Stimulated activated memory B cell treated with anti-CD40 and anti-IgM and Interleukin-4, amounts not matched to agents 10 μg/mL and 1 μg/mL and 100 μg/mL, for 72 hours (primary cell): Measurements from ENCODE around the gene CTSF.
"Not testable (repeated sequence)": the region's sequence is repeated elsewhere in the genome, so short reads cannot be mapped to it uniquely, and the experiment has no call there.

ENCODE experiments used
- ATAC-seq: fragments of 150-1000 bp; cut with Tn5 transposase; 2 replicates; pipeline ENCODE4 v1.10.0; 2021
- H3K27ac Mint-ChIP-seq: one replicate; pipeline ENCODE4 v1.8.0; 2022; ENCODE audit warnings: mild to moderate bottlenecking, mixed read lengths
- H3K27me3 Mint-ChIP-seq: one replicate; pipeline ENCODE4 v1.8.0; 2022; ENCODE audit warnings: mixed read lengths
- H3K36me3 Mint-ChIP-seq: one replicate; pipeline ENCODE4 v1.8.0; 2022; ENCODE audit warnings: mixed read lengths
- H3K4me1 Mint-ChIP-seq: one replicate; pipeline ENCODE4 v1.8.0; 2022; ENCODE audit warnings: mixed read lengths
- H3K4me3 Mint-ChIP-seq: one replicate; pipeline ENCODE4 v1.8.0; 2022; ENCODE audit warnings: mild to moderate bottlenecking, moderate library complexity, mixed read lengths
- H3K9me3 Mint-ChIP-seq: one replicate; pipeline ENCODE4 v1.8.0; 2022; ENCODE audit warnings: mixed read lengths

CTSF gene

GRCh38 chr11:66541892-66542291 is 26.5 kb downstream of the CTSF start:
- H3K27me3 Mint-ChIP-seq = no peaks in the 10 kb centered on the region
- H3K36me3 Mint-ChIP-seq = peaks cover 40% of the 10 kb centered on the region
- H3K27ac Mint-ChIP-seq = peak overlapping the region; percentile 80
- no peak for ATAC-seq
- no peaks in the 10 kb centered on the region for H3K9me3 Mint-ChIP-seq
- no peak overlapping the region for H3K4me3 Mint-ChIP-seq
- peaks cover 35% of the 10 kb centered on the region for H3K4me1 Mint-ChIP-seq

GRCh38 chr11:66540598-66540997 is 27.8 kb downstream of the CTSF start:
- H3K27ac Mint-ChIP-seq, H3K27me3 Mint-ChIP-seq, H3K9me3 Mint-ChIP-seq, H3K4me3 Mint-ChIP-seq, ATAC-seq: not testable (repeated sequence)
- peaks cover 38% of the 10 kb centered on the region for H3K4me1 Mint-ChIP-seq
- peaks cover 53% of the 10 kb centered on the region for H3K36me3 Mint-ChIP-seq

- H3K27ac Mint-ChIP-seq = no peak overlapping the region
- H3K9me3 Mint-ChIP-seq = no peaks in the 10 kb centered on the region
- H3K27me3 Mint-ChIP-seq = no peaks in the 10 kb centered on the region
- peaks cover 38% of the 10 kb centered on the region for H3K4me1 Mint-ChIP-seq
- peaks cover 60% of the 10 kb centered on the region for H3K36me3 Mint-ChIP-seq
- ATAC-seq = no peak
- no peak overlapping the region for H3K4me3 Mint-ChIP-seq
Measured at GRCh38 chr11:66539870-66540213, 28.6 kb downstream of the CTSF start.

- no peaks in the 10 kb centered on the region for H3K9me3 Mint-ChIP-seq
- H3K27ac Mint-ChIP-seq = no peak overlapping the region
- no peaks in the 10 kb centered on the region for H3K27me3 Mint-ChIP-seq
- H3K4me3 Mint-ChIP-seq = no peak overlapping the region
- peaks cover 60% of the 10 kb centered on the region for H3K36me3 Mint-ChIP-seq
- H3K4me1 Mint-ChIP-seq = peaks cover 35% of the 10 kb centered on the region
- no peak for ATAC-seq
Measured at GRCh38 chr11:66539170-66539869, 29.1 kb downstream of the CTSF start.

- no peaks in the 10 kb centered on the region for H3K27me3 Mint-ChIP-seq
- no peak for ATAC-seq
- no peak overlapping the region for H3K27ac Mint-ChIP-seq
- no peak overlapping the region for H3K4me3 Mint-ChIP-seq
- H3K9me3 Mint-ChIP-seq = no peaks in the 10 kb centered on the region
- H3K4me1 Mint-ChIP-seq = peaks cover 15% of the 10 kb centered on the region
- peaks cover 42% of the 10 kb centered on the region for H3K36me3 Mint-ChIP-seq
Measured at GRCh38 chr11:66532784-66533183, 35.6 kb downstream of the CTSF start.

- Mint-ChIP-seq H3K27me3 (no peaks in the 10 kb centered on the region), H3K27ac (no peak overlapping the region), H3K4me1 (peaks cover 15% of the 10 kb centered on the region), H3K9me3 (no peaks in the 10 kb centered on the region), H3K36me3 (peaks cover 41% of the 10 kb centered on the region), H3K4me3 (no peak overlapping the region)
- no peak for ATAC-seq
Measured at GRCh38 chr11:66531841-66532240, 36.6 kb downstream of the CTSF start.

- Mint-ChIP-seq H3K4me1 (peaks cover 15% of the 10 kb centered on the region), H3K27me3 (no peaks in the 10 kb centered on the region), H3K4me3 (no peak overlapping the region), H3K36me3 (peaks cover 40% of the 10 kb centered on the region), H3K27ac (no peak overlapping the region), H3K9me3 (no peaks in the 10 kb centered on the region)
- no peak for ATAC-seq
Measured at GRCh38 chr11:66530927-66531709, 37.3 kb downstream of the CTSF start.

- Mint-ChIP-seq H3K27ac (no peak overlapping the region), H3K36me3 (peaks cover 35% of the 10 kb centered on the region), H3K27me3 (no peaks in the 10 kb centered on the region), H3K4me3 (no peak overlapping the region), H3K9me3 (no peaks in the 10 kb centered on the region), H3K4me1 (peaks cover 6% of the 10 kb centered on the region)
- ATAC-seq = no peak
Measured at GRCh38 chr11:66529655-66530054, 38.8 kb downstream of the CTSF start.

- no peak for ATAC-seq
- H3K9me3 Mint-ChIP-seq = no peaks in the 10 kb centered on the region
- no peak overlapping the region for H3K27ac Mint-ChIP-seq
- H3K36me3 Mint-ChIP-seq = peaks cover 35% of the 10 kb centered on the region
- no peak overlapping the region for H3K4me3 Mint-ChIP-seq
- peaks cover 6% of the 10 kb centered on the region for H3K4me1 Mint-ChIP-seq
- no peaks in the 10 kb centered on the region for H3K27me3 Mint-ChIP-seq
Measured at GRCh38 chr11:66529069-66529468, 39.3 kb downstream of the CTSF start.

GRCh38 chr11:66524304-66525040 is 43.9 kb downstream of the CTSF start:
- no peaks in the 10 kb centered on the region for H3K4me1 Mint-ChIP-seq
- no peak overlapping the region for H3K27ac Mint-ChIP-seq
- ATAC-seq = no peak

GRCh38 chr11:66523611-66524010 is 44.8 kb downstream of the CTSF start:
- Mint-ChIP-seq H3K4me1 (no peaks in the 10 kb centered on the region), H3K36me3 (peaks cover 64% of the 10 kb centered on the region), H3K4me3 (no peak overlapping the region), H3K27ac (no peak overlapping the region), H3K27me3 (no peaks in the 10 kb centered on the region), H3K9me3 (no peaks in the 10 kb centered on the region)
- no peak for ATAC-seq

More at GRCh38 chr11:66524304-66525040, 43.9 kb downstream of the CTSF start:
- peaks cover 59% of the 10 kb centered on the region for H3K36me3 Mint-ChIP-seq
- no peaks in the 10 kb centered on the region for H3K27me3 Mint-ChIP-seq
- no peak overlapping the region for H3K4me3 Mint-ChIP-seq
- H3K9me3 Mint-ChIP-seq = no peaks in the 10 kb centered on the region
